Calu3 (cell line): ENCODE data around the gene TMEM132A. TPM values are rescaled to one million over a fixed set of nuclear protein-coding genes. Genes with fewer than 3 reads are reported as not detected.
A peak's percentile ranks its signal among the peaks of the same experiment; 100 is the strongest.

ENCODE experiments used
- BruUV-seq: library from RNA; stranded (reverse); fragments of 400-500 nt; replicated peaks from 2 replicates; lab custom pipeline; 2021; lab: Mats Ljungman, UMichigan
- CTCF ChIA-PET: fragments of 300-600 bp; sonication (Branson Sonifier 250); formaldehyde crosslinking; loops from one replicate; lab custom pipeline; 2022; ENCODE audit warnings: antibody characterized with exemption; lab: Charles Lee
- DNase-seq: peaks from one replicate; pipeline ENCODE4 v3.0.0; 2022
- H3K27ac Mint-ChIP-seq: one replicate; pipeline ENCODE4 v1.8.0; 2022; ENCODE audit warnings: mixed read lengths; ENCODE audit not compliant: unreplicated experiment
- H3K27me3 Mint-ChIP-seq: one replicate; pipeline ENCODE4 v1.8.0; 2022; ENCODE audit warnings: mixed read lengths; ENCODE audit not compliant: unreplicated experiment
- H3K36me3 Mint-ChIP-seq: one replicate; pipeline ENCODE4 v1.8.0; 2022; ENCODE audit warnings: mild to moderate bottlenecking, moderate library complexity, mixed read lengths; ENCODE audit not compliant: insufficient read depth, unreplicated experiment
- H3K4me1 Mint-ChIP-seq: one replicate; pipeline ENCODE4 v1.8.0; 2022; ENCODE audit warnings: mild to moderate bottlenecking, low read depth, mixed read lengths; ENCODE audit not compliant: unreplicated experiment
- H3K4me3 Mint-ChIP-seq: one replicate; pipeline ENCODE4 v1.8.0; 2022; ENCODE audit warnings: mild to moderate bottlenecking, low read depth, moderate library complexity, mixed read lengths; ENCODE audit not compliant: unreplicated experiment
- H3K9me3 Mint-ChIP-seq: one replicate; pipeline ENCODE4 v1.8.0; 2022; ENCODE audit warnings: low read depth, mixed read lengths; ENCODE audit not compliant: unreplicated experiment
- intact Hi-C: fragments of 100-400 bp; cut with micrococcal nuclease; formaldehyde crosslinking; loops from one replicate; pipeline ENCODE4 v1.10.0; 2022; ENCODE audit not compliant: unreplicated experiment
- total RNA-seq: library from RNA; stranded (reverse); gene quantifications from 2 replicates; pipeline ENCODE4 v1.2.3, GENCODE V29; 2022
- TF ChIP-seq, protein P1 (sequence below): fragments of 200-600 bp; IDR thresholded peaks from one replicate; pipeline ENCODE4 v1.8.0; 2022; ENCODE audit warnings: antibody characterized with exemption; ENCODE audit not compliant: unreplicated experiment

Gene TMEM132A
- total RNA-seq, 1 experiment from 2014 or later: 116 TPM

DNA sequence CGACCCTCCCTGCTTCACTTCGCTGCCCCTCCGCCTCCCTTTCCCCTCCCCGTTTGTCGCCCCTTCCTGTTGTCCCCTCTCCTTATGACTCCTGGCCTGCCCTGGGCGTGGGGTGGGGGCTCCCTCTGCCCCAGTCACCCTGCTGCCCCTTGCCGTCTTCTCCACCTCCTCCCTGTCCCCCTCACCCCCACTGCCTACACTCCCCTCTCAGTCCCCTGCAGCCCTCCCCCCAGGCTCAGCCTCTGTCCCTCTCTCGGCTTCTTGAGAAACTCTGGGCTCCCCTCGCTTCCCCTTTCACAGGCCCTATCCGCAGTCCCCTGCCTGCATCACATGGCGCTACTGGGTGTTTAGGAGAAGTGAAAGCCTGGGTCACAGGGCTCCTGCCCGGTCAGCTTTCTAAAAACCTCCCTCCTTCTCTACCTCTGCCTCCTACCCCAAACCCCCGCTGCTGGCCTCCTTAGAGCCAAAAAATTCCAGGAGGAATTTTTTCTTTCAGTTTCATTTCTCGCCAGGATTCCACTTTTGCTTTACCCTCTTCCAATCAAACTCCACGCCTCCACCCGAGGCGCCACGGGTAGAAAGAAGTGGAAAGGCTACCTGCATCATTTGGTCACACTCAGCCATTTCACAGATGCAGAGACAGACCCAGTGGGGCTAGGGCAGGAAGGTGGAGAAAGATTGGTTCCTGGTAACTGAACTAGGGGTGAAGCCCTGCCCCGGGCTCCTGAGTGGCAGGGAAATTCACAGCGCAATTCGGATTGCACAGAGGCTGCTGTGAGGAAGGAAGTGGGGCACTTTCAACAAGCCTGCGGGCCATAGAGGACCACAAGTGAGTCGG is 27.9 kb downstream of the TMEM132A start, which contains the start of gene SLC15A3:
TSS of gene SLC15A3 (minus strand) at position 273 of the 838 bp plus-strand sequence. CDS start 625 bp downstream, outside the sequence.
- CTCF ChIA-PET: no interaction called here
- Mint-ChIP-seq H3K9me3 (no peaks in the 10 kb centered on the region), H3K27ac (peak within 1 kb of the TSS; percentile 53)

DNA sequence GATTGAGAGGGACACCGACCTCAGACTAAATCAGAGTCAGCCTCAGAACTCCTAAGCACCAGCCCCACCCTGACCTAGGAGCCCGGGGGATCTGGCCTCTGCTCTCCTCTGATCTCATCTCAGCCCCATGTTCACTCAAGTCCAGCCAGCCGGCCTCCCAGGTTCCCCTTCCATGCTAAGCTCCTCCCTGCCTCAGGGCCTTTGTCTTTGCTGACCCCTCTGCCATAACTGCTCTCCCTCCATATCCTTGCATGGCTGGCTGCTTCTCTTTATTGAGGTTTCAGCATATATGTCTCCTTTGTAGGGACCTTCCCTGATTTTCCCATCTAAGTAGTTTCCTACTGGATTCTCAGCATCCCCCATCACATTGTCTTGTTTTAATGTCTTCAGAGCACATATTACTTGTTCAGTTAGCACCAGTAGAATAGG is 28.5 kb downstream of the TMEM132A start:
- H3K27ac Mint-ChIP-seq: no peak overlapping the region
- H3K27me3 Mint-ChIP-seq: peaks cover 13% of the 10 kb centered on the region
- CTCF ChIA-PET: no interaction called here

More for the DNA sequence above, 27.9 kb downstream of the TMEM132A start, which contains the start of gene SLC15A3:
- peak within 1 kb of the TSS; percentile 65 for H3K4me3 Mint-ChIP-seq
- peaks cover 8% of the 10 kb centered on the region for H3K4me1 Mint-ChIP-seq
- no peak for DNase-seq
- TF ChIP-seq, protein P1, sequence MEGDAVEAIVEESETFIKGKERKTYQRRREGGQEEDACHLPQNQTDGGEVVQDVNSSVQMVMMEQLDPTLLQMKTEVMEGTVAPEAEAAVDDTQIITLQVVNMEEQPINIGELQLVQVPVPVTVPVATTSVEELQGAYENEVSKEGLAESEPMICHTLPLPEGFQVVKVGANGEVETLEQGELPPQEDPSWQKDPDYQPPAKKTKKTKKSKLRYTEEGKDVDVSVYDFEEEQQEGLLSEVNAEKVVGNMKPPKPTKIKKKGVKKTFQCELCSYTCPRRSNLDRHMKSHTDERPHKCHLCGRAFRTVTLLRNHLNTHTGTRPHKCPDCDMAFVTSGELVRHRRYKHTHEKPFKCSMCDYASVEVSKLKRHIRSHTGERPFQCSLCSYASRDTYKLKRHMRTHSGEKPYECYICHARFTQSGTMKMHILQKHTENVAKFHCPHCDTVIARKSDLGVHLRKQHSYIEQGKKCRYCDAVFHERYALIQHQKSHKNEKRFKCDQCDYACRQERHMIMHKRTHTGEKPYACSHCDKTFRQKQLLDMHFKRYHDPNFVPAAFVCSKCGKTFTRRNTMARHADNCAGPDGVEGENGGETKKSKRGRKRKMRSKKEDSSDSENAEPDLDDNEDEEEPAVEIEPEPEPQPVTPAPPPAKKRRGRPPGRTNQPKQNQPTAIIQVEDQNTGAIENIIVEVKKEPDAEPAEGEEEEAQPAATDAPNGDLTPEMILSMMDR: no peak
- peaks cover 7% of the 10 kb centered on the region for H3K27me3 Mint-ChIP-seq
- H3K36me3 Mint-ChIP-seq: peaks cover 4% of the 10 kb centered on the region
- BruUV-seq: no TSS peak
- intact Hi-C loops: no loop called here

DNA sequence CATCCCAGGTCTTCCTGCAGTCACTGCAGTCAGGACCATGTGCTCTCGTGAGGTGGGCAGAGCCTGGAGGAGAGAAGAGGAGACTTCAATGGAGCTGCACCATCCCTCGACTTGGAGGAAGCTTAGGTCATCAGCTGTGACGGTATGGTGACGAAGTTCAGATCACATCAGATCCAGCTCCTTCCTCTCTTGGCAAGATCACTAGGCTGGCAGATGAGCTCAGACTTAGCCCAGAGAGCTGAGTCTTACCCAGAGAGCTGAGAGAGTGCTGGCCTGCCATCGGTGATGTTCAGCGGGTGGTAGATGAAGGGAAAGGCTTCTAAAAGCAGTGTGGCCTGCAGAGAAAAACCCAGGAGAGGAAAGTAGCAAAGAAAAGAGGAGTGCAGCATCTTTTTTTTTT is 29.5 kb downstream of the TMEM132A start:
- H3K27ac Mint-ChIP-seq: no peak overlapping the region
- TF ChIP-seq, protein P1: no peak
- intact Hi-C loops: no loop called here
- peaks cover 4% of the 10 kb centered on the region for H3K36me3 Mint-ChIP-seq
- no TSS peak for BruUV-seq
- CTCF ChIA-PET: interaction anchor here (0.5 to 0.7 kb wide), 2 partner anchors 11 to 204 kb away, joined by 3 to 5 read pairs; no protein-coding TSS in a partner anchor
- DNase-seq: no peak
- H3K9me3 Mint-ChIP-seq: no peaks in the 10 kb centered on the region
- H3K4me1 Mint-ChIP-seq: peaks cover 8% of the 10 kb centered on the region
- H3K4me3 Mint-ChIP-seq: no peak overlapping the region
- H3K27me3 Mint-ChIP-seq: peaks cover 16% of the 10 kb centered on the region

More for the DNA sequence above, 28.5 kb downstream of the TMEM132A start:
- BruUV-seq: no TSS peak
- Mint-ChIP-seq H3K36me3 (peaks cover 4% of the 10 kb centered on the region), H3K4me1 (peaks cover 8% of the 10 kb centered on the region), H3K9me3 (no peaks in the 10 kb centered on the region), H3K4me3 (peak overlapping the region; percentile 65)
- DNase-seq: no peak
- intact Hi-C loops: no loop called here
- TF ChIP-seq, protein P1: no peak

DNA sequence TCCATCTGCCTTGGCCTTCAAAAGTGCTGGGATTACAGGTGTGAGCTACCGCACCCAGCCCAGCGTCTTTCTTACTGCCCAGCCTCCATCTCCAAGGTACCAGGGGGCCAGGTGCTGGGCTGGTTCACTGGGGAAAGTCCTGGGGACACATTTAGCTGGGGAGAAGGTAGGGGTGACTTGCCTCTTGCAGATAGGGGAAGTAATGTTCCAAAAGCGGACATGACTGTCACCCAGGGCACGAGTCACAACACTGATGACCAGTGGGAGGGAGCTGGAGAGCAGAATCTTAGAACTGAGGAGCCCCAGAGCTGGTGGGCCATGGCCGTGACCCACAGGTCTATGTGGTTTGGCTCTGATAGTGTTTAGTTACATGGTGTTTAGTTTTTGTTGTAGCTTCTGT is 30.2 kb downstream of the TMEM132A start:
- TF ChIP-seq, protein P1: no peak
- Mint-ChIP-seq H3K4me1 (peaks cover 8% of the 10 kb centered on the region), H3K27ac (no peak overlapping the region), H3K4me3 (no peak overlapping the region), H3K36me3 (peaks cover 4% of the 10 kb centered on the region), H3K27me3 (peaks cover 21% of the 10 kb centered on the region), H3K9me3 (no peaks in the 10 kb centered on the region)
- intact Hi-C loops: no loop called here
- DNase-seq: no peak
- CTCF ChIA-PET: interaction anchor here (0.5 kb wide), 1 partner anchor 11 kb away, joined by 5 read pairs; no protein-coding TSS in a partner anchor
- BruUV-seq: no TSS peak
